GM12875 (cell line): Measurements from ENCODE around the gene LIN7A.

ENCODE experiments used
- H3K4me3 ChIP-seq: one replicate; pipeline ENCODE4 v1.5.1; 2011; ENCODE audit warnings: low read depth, low read length, control low read depth
- CTCF ChIP-seq: IDR thresholded peaks from 2 replicates; pipeline ENCODE4 v1.5.1; 2011; ENCODE audit warnings: low read depth, mild to moderate bottlenecking, control low read depth, inconsistent platforms, low read length, moderate library complexity, borderline replicate concordance; ENCODE audit not compliant: insufficient read depth

Gene LIN7A

GRCh38 chr12:80967565-80967964 lies 29.8 kb upstream of the LIN7A start:
- H3K4me3 ChIP-seq, result no peak overlapping the region
- no peak for TF ChIP-seq CTCF

GRCh38 chr12:80966001-80966400 lies 28.3 kb upstream of the LIN7A start:
- TF ChIP-seq CTCF, result no peak
- no peak overlapping the region for H3K4me3 ChIP-seq

DNA sequence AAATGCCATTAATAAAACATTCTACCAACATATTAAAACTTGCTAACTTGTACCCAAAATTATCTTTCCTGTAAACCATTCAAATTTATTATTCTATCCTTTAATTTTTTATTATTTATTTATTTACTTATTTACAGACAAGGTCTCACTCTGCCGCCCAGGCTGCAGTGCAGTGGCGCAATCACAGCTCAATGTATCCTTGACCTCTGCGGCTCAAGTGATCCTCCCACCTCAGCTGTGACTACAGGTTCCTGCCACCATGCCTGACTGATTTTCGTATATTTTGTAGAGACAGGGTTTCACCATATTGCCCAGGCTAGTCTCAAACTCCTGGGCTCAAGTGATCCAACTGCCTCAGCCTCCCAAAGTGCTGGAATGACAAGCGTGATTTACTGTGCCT lies 20.4 kb upstream of the LIN7A start:
- no peak for TF ChIP-seq CTCF
- H3K4me3 ChIP-seq, result no peak overlapping the region

DNA sequence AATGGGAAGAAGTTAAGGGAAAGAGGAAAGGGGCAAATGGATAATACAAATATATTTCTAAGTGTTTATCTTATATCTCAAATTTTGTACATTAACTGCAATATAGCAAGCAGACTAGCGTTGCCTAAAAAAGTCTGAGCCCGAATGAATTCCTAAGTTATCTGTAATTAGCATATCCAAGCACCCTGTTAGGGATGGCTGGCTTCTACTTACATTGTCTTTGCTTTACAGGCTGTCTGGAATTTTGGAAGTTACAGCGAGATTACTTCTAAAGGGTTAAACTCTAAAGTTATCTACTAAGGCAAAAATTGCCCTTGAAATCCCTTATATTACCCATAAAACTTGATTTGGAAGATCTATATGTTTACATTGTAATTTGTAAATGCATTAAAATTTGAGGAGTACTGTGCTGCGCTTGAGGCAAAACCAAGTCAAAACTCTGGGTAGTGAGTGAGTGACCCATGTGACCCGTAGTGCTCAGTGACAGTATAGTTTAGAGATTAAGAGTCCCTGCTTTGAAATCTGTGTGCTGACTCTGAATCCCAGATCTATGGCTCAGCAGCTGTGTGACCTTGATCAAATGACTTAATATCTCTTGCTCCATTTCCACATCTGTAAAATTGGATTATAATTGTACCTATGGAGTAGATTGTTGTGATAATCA lies 17.3 kb upstream of the LIN7A start:
- no peak for TF ChIP-seq CTCF
- no peak overlapping the region for H3K4me3 ChIP-seq

DNA sequence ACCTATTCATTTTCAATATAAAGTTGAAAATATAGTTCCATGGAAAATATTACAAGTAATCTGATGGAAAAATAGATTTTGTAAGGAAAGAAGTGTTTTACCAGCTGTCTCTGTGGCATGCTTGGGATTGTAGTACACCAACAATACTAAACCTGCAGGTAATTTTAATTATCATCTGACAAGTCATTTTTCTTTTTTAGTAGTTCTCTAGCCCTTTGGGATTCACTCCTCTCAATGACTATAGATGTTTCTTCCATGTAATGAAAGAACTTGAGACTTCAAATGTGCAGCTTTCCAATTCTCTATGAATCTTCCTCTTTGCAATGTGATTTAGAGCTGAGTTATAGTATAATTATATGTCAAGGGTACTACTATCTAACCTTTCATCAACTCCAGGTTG lies 14.7 kb upstream of the LIN7A start:
- H3K4me3 ChIP-seq, result no peak overlapping the region
- no peak for TF ChIP-seq CTCF

DNA sequence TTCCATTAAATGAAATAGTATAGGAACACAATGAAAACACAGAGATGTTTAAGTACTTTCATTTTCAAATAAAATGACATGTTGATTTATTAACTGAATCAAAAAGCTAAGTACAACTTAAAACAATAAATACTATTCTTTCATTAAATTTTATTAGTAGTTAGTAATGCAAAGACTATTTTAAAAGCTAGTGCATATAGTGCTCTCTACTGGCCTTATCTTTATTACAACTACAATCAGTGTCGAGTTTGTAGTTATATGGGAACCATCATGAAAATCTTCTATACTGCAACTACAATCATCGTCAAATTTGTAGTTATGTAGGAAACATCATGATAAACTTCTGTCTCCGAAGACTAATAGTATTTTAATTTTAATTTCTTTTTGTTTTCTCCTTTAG lies 8.9 kb upstream of the LIN7A start:
- H3K4me3 ChIP-seq, result no peak overlapping the region
- no peak for TF ChIP-seq CTCF

DNA sequence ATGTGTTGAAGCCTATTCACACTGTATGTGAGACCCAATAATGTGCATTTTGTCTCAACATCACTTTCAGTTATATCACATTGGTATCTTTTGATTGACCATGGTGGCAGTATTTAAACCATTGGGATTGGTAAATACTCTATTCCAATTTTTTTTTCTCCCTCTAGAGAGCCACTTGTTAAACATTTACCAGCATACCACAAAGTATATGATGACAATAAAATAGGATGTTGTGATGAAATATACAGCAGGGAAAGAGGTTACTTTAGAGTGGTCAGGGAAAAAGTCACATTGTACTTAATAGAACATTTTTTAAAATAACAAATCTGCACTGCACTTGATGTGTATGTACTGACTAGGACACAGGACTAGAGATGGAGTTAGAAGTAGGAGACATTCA lies 5.6 kb upstream of the LIN7A start:
- TF ChIP-seq CTCF, result no peak

More for the DNA sequence above, 5.6 kb upstream of the LIN7A start:
- no peak overlapping the region for H3K4me3 ChIP-seq
